Measurements from ENCODE around the gene MATCAP1. TPM values are rescaled to one million over a fixed set of nuclear protein-coding genes. Genes with fewer than 3 reads are reported as not detected.

MATCAP1 gene
- total RNA-seq, 2 donors from 2014 or later = 16.0 to 19.7 TPM

- Mint-ChIP-seq H3K27ac (no peak overlapping the region), H3K36me3 (ENCODE audit: low read depth) (peaks cover 2% of the 10 kb centered on the region), H3K4me1 (peaks cover 36% of the 10 kb centered on the region), H3K27me3 (peaks cover 30% of the 10 kb centered on the region), H3K4me3 (no peak overlapping the region)
- ATAC-seq (no peak), DNase-seq (no peak)
- no peaks in the 10 kb centered on the region for H3K9me3 ChIP-seq (ENCODE audit: control insufficient read depth, low read length, poor library complexity, severe bottlenecking)
Measured at GRCh38 chr16:67169011-67169451, 14.7 kb downstream of the MATCAP1 start.

- H3K36me3 Mint-ChIP-seq (ENCODE audit: low read depth) = peaks cover 2% of the 10 kb centered on the region
- H3K27me3 Mint-ChIP-seq = peaks cover 30% of the 10 kb centered on the region
- H3K9me3 ChIP-seq (ENCODE audit: control insufficient read depth, low read length, poor library complexity, severe bottlenecking) = no peaks in the 10 kb centered on the region
- peaks cover 28% of the 10 kb centered on the region for H3K4me1 Mint-ChIP-seq
- DNase-seq = no peak
- no peak overlapping the region for H3K4me3 Mint-ChIP-seq
- H3K27ac Mint-ChIP-seq = no peak overlapping the region
- ATAC-seq = no peak
Measured at GRCh38 chr16:67167588-67167987, 16.2 kb downstream of the MATCAP1 start.

DNA sequence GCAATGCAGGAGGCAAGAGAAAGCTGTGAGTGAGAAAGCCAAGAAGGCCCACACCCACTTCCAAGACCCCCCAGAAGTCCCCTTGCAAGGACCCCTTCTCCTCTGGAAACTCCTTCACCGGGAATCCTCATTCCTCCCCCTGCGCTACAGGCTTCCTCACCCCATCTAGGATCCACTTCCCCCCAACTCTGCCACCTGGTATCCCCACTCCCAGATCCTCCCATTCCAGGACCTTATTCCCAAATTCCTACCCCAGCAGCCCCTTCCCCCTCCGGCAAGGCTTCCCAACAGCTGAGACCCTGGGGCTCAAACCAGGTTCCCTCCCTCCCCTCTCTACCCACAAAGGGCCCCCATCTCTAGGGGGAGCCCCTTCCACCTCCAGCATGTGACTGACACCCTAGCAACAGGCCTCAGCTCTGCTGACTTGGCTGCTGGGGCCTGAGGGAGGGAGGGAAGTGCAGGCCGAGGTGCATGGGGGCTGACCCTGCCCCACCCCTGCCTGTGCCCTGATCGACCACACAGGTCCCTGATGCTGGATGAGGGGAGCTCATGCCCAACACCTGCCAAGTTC is 17.1 kb downstream of the MATCAP1 start:
- DNase-seq = no peak
- peaks cover 30% of the 10 kb centered on the region for H3K4me1 Mint-ChIP-seq

GRCh38 chr16:67166110-67166547 is 17.6 kb downstream of the MATCAP1 start:
- peaks cover 28% of the 10 kb centered on the region for H3K4me1 Mint-ChIP-seq
- H3K36me3 Mint-ChIP-seq (ENCODE audit: low read depth) = peaks cover 2% of the 10 kb centered on the region
- H3K27me3 Mint-ChIP-seq = peaks cover 22% of the 10 kb centered on the region

More for the DNA sequence above, 17.1 kb downstream of the MATCAP1 start:
- Mint-ChIP-seq H3K27me3 (peaks cover 28% of the 10 kb centered on the region), H3K27ac (no peak overlapping the region), H3K4me3 (peak overlapping the region; percentile 59), H3K36me3 (ENCODE audit: low read depth) (peaks cover 2% of the 10 kb centered on the region)
- no peaks in the 10 kb centered on the region for H3K9me3 ChIP-seq (ENCODE audit: control insufficient read depth, low read length, poor library complexity, severe bottlenecking)
- ATAC-seq = no peak

DNA sequence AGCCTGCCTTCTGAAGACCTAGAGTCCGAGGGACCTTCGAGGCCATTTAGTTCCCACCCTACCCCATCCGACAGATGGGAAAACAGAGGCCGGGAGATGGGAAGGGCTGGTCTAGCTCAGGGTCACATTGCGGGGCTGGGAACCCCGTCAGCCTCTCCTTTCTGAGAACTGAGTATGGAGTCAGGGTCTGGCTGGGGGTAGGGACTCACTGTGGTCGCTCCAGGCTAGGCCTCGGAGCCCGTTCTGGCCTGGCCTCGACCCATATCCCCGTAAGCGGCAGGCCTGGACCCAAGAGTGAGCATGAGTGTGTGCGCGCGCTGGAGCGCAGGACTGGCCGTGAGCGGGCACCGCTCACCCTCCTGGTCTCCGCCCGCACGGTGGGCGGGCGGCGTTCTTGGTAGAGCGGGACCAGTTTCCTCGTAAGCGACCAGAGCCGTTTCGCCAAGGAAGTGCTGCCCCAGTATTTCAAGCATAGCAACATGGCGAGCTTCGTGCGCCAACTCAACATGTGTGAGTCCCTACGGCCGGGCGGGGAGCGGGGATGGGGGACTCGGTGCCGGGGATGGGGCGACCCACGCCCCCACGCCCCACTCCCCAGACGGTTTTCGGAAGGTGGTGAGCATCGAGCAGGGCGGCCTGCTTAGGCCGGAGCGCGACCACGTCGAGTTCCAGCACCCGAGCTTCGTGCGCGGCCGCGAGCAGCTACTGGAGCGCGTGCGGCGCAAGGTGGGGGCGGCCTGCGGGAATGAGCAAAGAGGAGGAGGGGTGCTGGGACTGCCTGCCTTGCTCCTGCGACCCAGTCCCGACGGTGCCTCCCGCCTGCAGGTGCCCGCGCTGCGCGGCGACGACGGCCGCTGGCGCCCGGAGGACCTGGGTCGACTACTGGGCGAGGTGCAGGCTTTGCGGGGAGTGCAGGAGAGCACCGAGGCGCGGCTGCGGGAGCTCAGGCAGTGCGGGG is 18.4 kb downstream of the MATCAP1 start:
- Mint-ChIP-seq H3K27ac (no peak overlapping the region), H3K36me3 (ENCODE audit: low read depth) (peaks cover 2% of the 10 kb centered on the region), H3K27me3 (peaks cover 19% of the 10 kb centered on the region), H3K4me3 (peak overlapping the region; percentile 59), H3K4me1 (peaks cover 27% of the 10 kb centered on the region)
- DNase-seq (no peak), ATAC-seq (no peak)
- H3K9me3 ChIP-seq (ENCODE audit: control insufficient read depth, low read length, poor library complexity, severe bottlenecking) = no peaks in the 10 kb centered on the region

More at GRCh38 chr16:67166110-67166547, 17.6 kb downstream of the MATCAP1 start:
- no peak for ATAC-seq
- no peaks in the 10 kb centered on the region for H3K9me3 ChIP-seq (ENCODE audit: control insufficient read depth, low read length, poor library complexity, severe bottlenecking)
- DNase-seq = no peak
- H3K4me3 Mint-ChIP-seq = peak overlapping the region; percentile 59
- H3K27ac Mint-ChIP-seq = no peak overlapping the region

- ATAC-seq (no peak), DNase-seq (no peak)
- Mint-ChIP-seq H3K27ac (no peak within 1 kb of the TSS), H3K4me3 (peak within 1 kb of the TSS; percentile 73), H3K27me3 (peaks cover 19% of the 10 kb centered on the region), H3K36me3 (ENCODE audit: low read depth) (peaks cover 2% of the 10 kb centered on the region), H3K4me1 (peaks cover 22% of the 10 kb centered on the region)
- no peaks in the 10 kb centered on the region for H3K9me3 ChIP-seq (ENCODE audit: control insufficient read depth, low read length, poor library complexity, severe bottlenecking)
Measured at GRCh38 chr16:67164599-67165061, 19.1 kb downstream of the MATCAP1 start, which contains the start of gene HSF4. TSS of gene HSF4 (plus strand) at chr16:67164745. CDS start at chr16:67164812, 67 bp downstream.

DNA sequence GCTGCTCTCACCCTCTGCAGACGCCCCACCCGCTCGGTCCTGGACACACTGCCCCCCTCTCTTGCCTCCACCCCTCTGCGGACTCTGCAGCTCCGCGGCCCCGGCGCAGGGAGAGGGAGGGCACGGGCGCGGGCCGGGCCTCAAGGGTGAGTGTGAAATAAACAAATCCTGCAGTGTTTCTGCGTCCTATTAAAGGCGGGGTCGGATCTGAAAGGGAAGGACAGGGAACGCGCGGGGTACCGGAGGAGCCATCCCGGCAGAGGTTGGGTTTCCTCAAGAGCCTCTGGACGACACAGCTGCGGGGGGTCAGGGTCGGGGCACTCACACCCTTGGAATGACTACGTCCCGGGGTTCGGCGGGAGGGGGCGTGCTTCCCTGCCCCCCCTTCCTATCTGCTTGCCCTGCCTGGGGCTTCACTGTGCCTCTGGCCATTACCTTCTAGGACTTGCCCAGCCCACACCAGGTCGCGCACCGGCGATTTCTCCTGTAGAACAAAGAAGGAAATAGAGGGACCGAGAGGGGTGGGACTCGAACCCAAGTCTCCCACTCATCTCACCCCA is 19.7 kb downstream of the MATCAP1 start:
- no peak overlapping the region for H3K27ac Mint-ChIP-seq
- ATAC-seq = no peak
- peaks cover 19% of the 10 kb centered on the region for H3K27me3 Mint-ChIP-seq
- no peak for DNase-seq
- no peaks in the 10 kb centered on the region for H3K9me3 ChIP-seq (ENCODE audit: control insufficient read depth, low read length, poor library complexity, severe bottlenecking)
- H3K4me3 Mint-ChIP-seq = peak overlapping the region; percentile 73
- peaks cover 21% of the 10 kb centered on the region for H3K4me1 Mint-ChIP-seq
- peaks cover 2% of the 10 kb centered on the region for H3K36me3 Mint-ChIP-seq (ENCODE audit: low read depth)

DNA sequence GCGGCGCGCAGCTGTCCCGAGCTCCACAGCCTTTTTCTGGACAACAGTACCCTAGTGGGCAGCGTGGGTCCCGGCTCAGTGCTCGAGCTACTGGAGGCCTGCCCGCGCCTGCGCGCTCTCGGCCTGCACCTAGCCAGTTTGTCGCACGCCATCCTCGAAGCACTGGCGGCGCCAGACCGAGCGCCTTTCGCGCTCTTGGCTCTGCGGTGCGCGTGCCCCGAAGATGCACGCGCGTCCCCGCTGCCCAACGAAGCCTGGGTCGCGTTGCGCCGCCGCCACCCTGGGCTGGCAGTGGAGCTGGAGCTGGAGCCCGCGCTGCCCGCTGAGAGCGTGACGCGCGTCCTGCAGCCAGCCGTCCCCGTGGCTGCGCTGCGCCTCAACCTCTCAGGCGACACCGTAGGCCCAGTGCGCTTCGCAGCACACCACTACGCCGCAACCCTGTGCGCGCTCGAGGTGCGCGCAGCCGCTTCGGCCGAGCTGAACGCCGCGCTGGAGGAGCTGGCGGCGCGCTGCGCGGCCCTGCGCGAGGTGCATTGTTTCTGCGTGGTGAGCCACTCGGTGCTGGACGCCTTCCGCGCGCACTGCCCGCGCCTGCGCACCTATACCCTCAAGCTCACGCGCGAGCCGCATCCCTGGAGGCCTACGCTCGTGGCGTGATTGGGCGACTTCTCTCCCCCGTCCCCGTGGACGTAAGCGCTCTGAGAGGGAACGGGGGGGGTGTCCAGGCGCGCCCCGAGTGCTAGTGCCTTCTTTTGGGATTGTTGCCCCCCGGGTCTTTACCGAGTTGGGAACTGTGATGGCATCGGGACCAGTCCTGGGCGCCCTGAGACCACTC is 20.4 kb downstream of the MATCAP1 start:
- Mint-ChIP-seq H3K27me3 (peaks cover 19% of the 10 kb centered on the region), H3K4me3 (peak overlapping the region; percentile 73), H3K4me1 (peaks cover 24% of the 10 kb centered on the region), H3K27ac (no peak overlapping the region), H3K36me3 (ENCODE audit: low read depth) (peaks cover 2% of the 10 kb centered on the region)
- no peaks in the 10 kb centered on the region for H3K9me3 ChIP-seq (ENCODE audit: control insufficient read depth, low read length, poor library complexity, severe bottlenecking)
- peak; percentile 9 for ATAC-seq
- peak in 2 of 3 donors; percentile 32 to 39 for DNase-seq

DNA sequence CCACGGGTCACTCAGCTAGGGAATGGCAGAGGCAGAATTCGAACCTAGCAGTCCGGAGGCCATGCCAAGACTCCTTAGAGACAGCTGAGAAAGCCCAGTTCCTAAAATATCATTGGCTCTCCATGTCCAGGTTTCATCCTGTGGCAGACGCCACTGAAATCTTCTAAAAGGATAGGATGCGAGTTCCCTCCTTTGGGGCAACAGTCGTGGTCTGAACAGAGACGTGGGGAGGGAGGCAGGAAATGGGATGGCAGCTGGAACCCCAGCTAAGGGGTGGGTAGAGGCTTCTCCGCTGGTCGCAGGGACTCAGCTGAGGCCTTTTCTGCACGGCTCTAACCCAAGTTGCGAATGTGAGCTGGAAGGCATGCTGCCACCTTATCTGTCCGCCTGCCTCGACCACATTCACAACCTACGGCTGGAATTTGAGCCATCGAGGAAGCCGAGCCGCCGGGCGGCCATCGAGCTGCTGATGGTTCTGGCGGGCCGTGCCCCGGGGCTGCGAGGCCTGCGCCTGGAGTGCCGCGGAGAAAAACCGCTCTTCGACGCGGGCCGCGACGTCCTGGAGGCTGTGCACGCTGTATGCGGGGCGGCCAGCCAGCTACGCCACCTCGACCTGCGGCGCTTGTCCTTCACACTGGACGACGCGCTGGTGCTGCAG is 21.1 kb downstream of the MATCAP1 start:
- Mint-ChIP-seq H3K27me3 (peaks cover 15% of the 10 kb centered on the region), H3K36me3 (ENCODE audit: low read depth) (no peaks in the 10 kb centered on the region)
- no peak for DNase-seq

GRCh38 chr16:67161595-67162058 is 22.1 kb downstream of the MATCAP1 start:
- Mint-ChIP-seq H3K4me1 (peaks cover 40% of the 10 kb centered on the region), H3K36me3 (ENCODE audit: low read depth) (no peaks in the 10 kb centered on the region), H3K27me3 (peaks cover 11% of the 10 kb centered on the region), H3K27ac (peak overlapping the region; percentile 21), H3K4me3 (no peak overlapping the region)
- ATAC-seq (no peak), DNase-seq (no peak)
- H3K9me3 ChIP-seq (ENCODE audit: control insufficient read depth, low read length, poor library complexity, severe bottlenecking) = no peaks in the 10 kb centered on the region

More for the DNA sequence above, 21.1 kb downstream of the MATCAP1 start:
- Mint-ChIP-seq H3K27ac (peak overlapping the region; percentile 21), H3K4me3 (peak overlapping the region; percentile 73), H3K4me1 (peaks cover 31% of the 10 kb centered on the region)
- no peak for ATAC-seq
- H3K9me3 ChIP-seq (ENCODE audit: control insufficient read depth, low read length, poor library complexity, severe bottlenecking) = no peaks in the 10 kb centered on the region

DNA sequence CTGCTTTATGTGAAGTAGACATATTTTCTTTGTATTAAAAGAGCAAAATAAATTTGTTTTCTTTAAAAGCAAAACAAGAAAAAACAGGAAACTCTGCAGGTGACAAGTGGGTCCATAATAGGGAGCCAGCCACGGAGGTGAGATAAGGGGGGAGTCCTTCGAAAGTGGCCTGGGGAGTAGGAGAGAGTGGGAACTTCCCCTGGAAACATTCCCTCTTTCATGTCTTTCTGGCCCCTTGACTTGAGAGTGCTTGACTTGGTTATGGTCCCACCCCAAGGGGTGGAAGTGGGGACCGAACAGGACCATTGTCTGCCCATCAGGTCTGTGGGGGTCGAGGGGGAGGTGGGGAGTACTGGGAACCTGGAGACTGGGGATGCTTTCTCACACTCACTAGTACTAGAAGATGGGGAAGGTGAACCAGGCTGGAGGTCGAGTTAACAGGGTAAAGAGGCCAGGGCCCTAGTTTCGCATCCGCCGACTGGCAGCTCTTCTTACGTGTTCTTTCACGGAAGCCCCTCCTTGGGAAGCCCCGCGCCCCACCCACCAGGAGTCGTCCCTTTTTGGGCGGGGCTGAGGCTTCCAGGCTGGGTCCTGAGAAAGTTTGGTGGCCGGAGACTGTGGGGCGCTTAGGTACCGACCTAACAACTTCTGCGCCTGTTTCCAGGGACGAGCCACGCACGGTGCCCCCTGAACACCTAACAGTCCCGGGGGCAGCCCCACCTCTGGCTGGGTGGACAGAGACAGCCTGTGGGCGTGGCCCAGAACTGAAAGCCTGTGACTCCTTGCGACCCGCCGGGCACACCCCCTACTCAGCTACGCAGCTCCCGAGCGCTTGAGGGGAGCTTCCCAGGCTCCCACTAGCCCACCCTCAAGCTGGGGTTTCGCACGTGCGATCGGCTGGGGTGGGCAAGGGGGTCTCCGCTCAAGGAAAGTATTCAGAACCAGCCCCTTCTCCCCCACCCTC is 24.8 kb downstream of the MATCAP1 start:
- no peaks in the 10 kb centered on the region for H3K27me3 Mint-ChIP-seq
- peaks cover 47% of the 10 kb centered on the region for H3K4me1 Mint-ChIP-seq
- H3K9me3 ChIP-seq (ENCODE audit: control insufficient read depth, low read length, poor library complexity, severe bottlenecking) = no peaks in the 10 kb centered on the region
- ATAC-seq (peak; percentile 60), DNase-seq (peak; percentile 73 to 82 (median 78))
- peak overlapping the region; percentile 94 for H3K4me3 Mint-ChIP-seq
- peak overlapping the region; percentile 100 for H3K27ac Mint-ChIP-seq
- H3K36me3 Mint-ChIP-seq (ENCODE audit: low read depth) = no peaks in the 10 kb centered on the region

Data from T-helper 17 cell (primary cell).